Stimulated activated CD4-positive, alpha-beta T cell treated with anti-CD3 and anti-CD28 coated beads, Interleukin-1b, Interleukin-23, amount 100 ng/mL, for 4 hours (primary cell): ENCODE measurements around the gene ZMAT3.
A peak's percentile ranks its signal among the peaks of the same experiment; 100 is the strongest.
"Not testable (repeated sequence)": the region's sequence is repeated elsewhere in the genome, so short reads cannot be mapped to it uniquely, and the experiment has no call there.

ENCODE experiments used
- DNase-seq, 2 donors: peaks; one replicate each; pipeline ENCODE4 v3.0.0-alpha.2; 2020; ENCODE audit warnings: low read depth in 2 of 2

The ZMAT3 gene

GRCh38 chr3:179068779-179069530 is 2.7 kb downstream of the ZMAT3 start:
- DNase-seq: peak in 1 of 2 donors; percentile 12

DNA sequence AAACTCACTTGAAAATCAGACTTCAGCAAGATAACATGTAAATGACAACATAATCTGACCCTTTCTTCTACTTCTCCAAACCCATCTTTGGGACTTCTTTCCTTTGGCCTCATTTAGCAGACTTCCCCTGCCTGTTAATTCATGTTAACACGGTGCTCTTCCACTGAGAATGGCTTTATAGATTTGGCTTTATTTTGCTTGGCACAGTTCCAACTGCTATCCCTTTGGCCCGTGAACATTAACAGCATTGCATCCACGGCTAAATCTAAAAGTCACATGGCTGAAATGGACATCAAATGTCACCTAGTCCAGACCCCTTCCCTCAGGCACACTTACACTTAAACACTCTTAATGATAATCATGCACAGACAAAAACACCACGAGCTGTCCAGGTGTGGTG is 3.8 kb downstream of the ZMAT3 start:
- no peak for DNase-seq

DNA sequence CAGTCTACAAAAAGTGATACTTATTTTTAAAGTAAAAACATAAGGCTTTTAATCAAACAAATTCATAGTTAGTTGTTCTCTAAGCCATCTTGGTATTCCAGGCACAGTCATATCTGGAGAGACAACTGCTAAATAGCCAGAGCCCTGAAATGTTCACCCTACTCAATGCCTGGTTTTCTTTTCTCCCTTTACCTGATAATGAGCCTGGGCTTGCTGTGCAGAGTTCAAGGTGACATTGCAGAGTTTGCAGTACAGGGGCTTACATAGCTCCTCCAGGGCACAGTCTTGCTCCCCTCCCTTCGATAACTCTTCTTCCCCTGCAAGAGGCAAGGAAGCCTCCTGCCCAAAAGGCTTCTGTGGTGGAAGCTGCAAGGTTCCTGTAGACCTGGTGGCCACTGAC is 4.3 kb downstream of the ZMAT3 start:
- no peak for DNase-seq

DNA sequence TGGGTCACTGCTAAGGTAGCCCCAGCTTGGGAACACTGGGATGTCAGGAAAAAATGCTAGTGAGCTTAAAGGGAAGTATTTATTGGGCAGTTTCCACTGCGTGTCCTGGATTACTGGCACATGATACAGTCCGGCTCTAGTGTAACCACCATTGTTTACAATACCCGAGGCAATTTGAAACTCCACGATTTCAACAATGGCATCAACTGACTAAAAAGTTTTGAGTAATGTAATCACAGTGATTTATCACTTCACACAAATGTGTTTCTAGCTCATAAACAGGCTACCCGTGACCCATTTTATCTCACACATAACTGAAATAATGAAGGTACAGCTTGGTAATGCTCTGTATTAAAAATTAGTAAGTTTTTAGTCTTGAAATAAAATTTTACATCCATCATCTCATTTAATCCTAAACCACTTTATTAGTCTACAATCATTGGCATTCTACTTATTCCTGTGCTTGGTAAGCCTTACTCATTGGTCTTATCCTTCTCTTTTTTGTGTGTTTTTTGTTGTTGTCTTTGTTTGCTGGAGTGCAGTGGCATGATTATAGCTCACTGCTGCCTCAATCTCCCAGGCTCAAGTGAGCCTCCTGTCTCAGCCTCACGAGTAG is 7.6 kb downstream of the ZMAT3 start:
- DNase-seq: no peak

- DNase-seq: no peak
These were observed 15.3 kb downstream of the ZMAT3 start for GRCh38 chr3:179056326-179056725.

GRCh38 chr3:179054565-179054964 is 17.0 kb downstream of the ZMAT3 start:
- DNase-seq: not testable (repeated sequence)

DNA sequence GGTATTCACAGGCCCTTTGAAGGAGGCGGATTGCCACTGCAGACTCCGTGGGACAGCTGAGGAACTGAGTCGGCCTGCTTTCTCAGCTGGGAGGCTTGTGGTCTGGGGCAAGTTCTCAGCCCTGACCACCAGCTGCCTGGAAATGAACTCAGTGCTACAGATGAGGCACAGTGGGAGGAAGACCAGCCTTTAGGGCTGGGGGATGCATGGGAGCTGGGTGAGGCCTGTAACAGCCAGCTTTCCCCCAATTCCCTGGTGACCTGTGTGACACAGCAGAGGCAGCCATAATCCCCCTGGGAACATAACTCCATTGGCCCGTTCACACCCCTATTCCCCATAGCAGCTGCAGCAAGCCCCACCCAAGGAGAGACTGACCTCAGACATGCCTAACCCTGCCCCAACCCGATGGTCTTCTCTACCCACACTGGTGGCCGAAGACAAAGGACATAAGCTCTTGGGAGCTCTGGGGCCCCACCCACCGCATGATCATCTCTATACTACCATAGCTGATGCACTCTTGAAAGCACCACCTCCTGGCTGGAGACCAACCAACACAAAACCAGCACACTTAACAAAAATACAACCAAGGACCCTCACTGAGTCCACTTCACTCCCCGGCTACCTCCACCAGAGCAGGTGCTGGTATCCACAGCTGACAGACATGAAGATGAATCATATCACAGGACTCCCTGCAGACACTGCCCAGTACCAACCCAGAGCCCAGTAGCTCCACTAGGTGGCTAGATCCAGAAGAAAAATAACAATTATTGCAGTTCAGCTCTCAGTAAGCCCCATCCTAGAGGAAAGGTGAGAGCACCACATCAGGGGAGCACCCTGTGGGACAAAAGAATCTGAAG is 24.9 kb downstream of the ZMAT3 start:
- no peak for DNase-seq

- DNase-seq: no peak
These were observed 25.7 kb downstream of the ZMAT3 start for GRCh38 chr3:179045719-179046402.

DNA sequence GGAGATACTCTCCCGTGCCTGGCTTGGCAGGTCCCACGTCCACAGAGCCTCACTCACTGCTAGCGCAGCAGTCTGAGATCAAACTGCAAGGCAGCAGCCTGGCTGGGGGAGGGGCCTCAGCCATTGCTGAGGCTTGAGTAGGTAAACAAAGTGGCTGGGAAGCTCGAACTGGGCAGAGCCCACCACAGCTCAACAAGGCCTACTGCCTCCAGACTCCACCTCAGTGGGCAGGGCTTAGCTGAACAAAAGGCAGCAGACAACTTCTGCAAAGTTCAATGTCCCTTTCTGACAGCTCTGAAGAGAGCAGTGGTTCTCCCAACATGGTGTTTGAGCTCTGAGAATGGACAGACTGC is 32.7 kb downstream of the ZMAT3 start:
- not testable (repeated sequence) for DNase-seq

- DNase-seq: no peak
These were observed 33.3 kb downstream of the ZMAT3 start for GRCh38 chr3:179038216-179038898.

GRCh38 chr3:179037351-179037750 is 34.3 kb downstream of the ZMAT3 start:
- peak; percentile 16 to 34 for DNase-seq

- DNase-seq: no peak
These were observed 34.8 kb downstream of the ZMAT3 start for GRCh38 chr3:179036626-179037300.

- no peak for DNase-seq
These were observed 35.4 kb downstream of the ZMAT3 start for GRCh38 chr3:179036226-179036625.

DNA sequence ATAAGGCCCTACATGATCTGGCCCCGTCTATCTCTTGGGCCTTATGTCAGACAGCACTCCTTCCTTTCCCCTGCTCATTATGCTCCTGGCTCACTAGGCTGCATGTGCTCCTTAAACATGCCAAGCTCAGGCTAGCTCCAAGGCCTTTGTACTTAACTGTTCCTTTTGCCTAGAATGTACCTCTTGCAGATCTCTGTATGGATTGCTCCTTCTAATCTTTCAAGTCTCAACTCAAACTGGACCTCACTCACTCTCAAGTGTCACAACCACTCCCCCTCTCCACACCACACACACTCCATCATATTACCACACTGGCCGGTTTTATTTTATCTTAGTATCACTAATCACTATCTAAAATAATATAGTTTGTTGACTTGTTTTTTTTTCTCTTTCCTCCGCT is 36.4 kb downstream of the ZMAT3 start:
- no peak for DNase-seq

GRCh38 chr3:179033304-179033657 is 38.3 kb downstream of the ZMAT3 start:
- not testable (repeated sequence) for DNase-seq

DNA sequence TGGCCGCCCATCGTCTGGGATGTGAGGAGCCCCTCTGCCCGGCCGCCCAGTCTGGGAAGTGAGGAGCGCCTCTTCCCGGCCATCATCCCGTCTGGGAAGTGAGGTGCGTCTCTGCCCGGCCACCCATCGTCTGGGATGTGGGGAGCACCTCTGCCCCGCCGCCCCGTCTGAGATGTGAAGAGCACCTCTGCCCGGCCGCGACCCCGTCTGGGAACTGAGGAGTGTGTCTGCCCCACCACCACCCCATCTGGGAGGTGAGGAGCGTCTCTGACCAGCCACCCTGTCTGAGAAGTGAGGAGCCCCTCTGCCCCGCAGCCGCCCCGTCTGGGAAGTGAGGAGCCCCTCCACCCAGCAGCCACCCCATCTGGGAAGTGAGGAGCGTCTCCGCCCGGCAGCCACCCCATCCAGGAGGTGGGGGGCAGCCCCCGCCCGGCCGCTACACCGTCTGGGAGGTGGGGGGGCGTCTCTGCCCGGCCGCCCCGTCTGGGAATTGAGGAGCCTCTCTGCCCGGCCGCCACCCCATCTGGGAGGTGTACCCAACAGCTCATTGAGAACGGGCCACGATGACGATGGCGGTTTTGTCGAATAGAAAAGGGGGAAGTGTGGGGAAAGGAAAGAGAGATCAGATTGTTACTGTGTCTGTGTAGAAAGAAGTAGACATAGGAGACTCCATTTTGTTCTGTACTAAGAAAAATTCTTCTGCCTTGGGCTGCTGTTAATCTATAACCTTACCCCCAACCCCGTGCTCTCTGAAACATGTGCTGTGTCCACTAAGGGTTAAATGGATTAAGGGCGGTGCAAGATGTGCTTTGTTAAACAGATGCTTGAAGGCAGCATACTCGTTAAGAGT is 38.9 kb downstream of the ZMAT3 start:
- DNase-seq: not testable (repeated sequence)

- no peak for DNase-seq
These were observed 42.5 kb downstream of the ZMAT3 start for GRCh38 chr3:179029096-179029495.

GRCh38 chr3:179028408-179028807 is 43.2 kb downstream of the ZMAT3 start:
- no peak for DNase-seq

DNA sequence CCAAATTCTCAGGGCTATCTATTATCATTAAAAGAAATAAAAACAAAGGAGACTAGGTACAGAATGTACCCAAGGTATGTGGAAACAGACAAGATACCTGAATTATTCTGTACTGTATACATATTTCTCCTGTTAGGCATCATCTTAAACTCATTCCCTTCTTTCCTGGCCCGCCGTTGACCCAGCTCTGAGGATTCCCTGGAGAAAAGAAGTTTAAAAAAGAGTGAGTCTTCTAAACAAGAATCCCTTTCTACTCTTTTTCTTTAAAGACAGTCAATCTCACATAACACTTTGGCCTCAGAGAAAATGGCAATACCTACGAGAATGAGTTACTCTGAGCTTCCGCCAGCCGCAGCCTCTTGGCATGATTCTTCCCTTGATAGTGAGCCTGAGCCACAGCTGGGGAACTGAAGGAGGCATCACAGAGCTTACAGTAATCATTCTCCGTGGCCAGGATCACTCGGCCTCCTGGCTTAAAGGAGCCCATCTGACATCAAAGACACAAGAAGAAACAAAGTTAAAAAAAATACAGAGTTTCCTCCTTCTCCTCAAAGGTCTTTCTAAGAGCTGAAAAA is 44.2 kb downstream of the ZMAT3 start:
- no peak for DNase-seq

- no peak for DNase-seq
These were observed 45.0 kb downstream of the ZMAT3 start for GRCh38 chr3:179026636-179027035.
